ENCODE data around the gene HBZ.

DNA sequence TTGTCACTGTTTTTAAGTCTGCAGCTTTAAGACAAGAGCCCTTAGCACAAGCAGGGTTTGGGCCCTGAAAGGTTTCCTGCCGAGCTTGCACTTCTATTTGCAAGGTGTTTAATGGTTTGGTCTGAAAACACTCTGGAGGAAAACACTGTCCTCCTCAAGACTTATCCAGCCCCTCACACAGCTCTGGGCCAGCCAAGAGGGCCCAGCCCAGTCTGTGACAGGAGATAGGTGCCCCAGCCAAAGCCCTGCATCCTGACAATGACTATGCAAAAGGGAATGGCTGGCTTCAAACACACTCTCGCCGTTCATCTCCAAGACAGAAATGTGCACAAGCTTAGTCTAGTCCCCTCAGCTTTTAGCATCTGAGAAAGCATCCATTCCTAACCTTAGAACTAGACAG is 47.5 kb upstream of the HBZ start:
- TF ChIP-seq CTCF (IDR thresholded peaks at IDR 0.05): no peak
- TF ChIP-seq POLR2A (IDR thresholded peaks at IDR 0.05): no peak

All from Peyer's patch (tissue), 4 donors.